SH-SY5Y (cell line): ENCODE data around the gene BDKRB2.

ENCODE experiments used
- GATA2 ChIP-seq: IDR thresholded peaks from 2 replicates; pipeline ENCODE4 v1.6.1; 2011; ENCODE audit warnings: mild to moderate bottlenecking, low read depth, low read length
- GATA3 ChIP-seq: IDR thresholded peaks from 2 replicates; pipeline ENCODE4 v1.6.1; 2011; ENCODE audit warnings: low read depth, mild to moderate bottlenecking, low read length, moderate library complexity

GRCh38 chr14:96181186-96182056 lies 23.2 kb upstream of the BDKRB2 start:
- TF ChIP-seq GATA2 (no peak), GATA3 (no peak)
